Stimulated activated naive CD8-positive, alpha-beta T cell treated with anti-CD3 and anti-CD28 coated beads, Interleukin-15, Interleukin-2, amounts not matched to agents 100 ng/mL and 50 ng/mL, for 24 hours (primary cell): ENCODE results near the gene VSTM2A.

ENCODE experiments used
- H3K27ac Mint-ChIP-seq: one replicate; pipeline ENCODE4 v1.8.0; 2021; ENCODE audit warnings: mild to moderate bottlenecking, mixed read lengths
- H3K27me3 Mint-ChIP-seq: one replicate; pipeline ENCODE4 v1.8.0; 2021; ENCODE audit warnings: mixed read lengths
- H3K36me3 Mint-ChIP-seq: one replicate; pipeline ENCODE4 v1.8.0; 2021; ENCODE audit warnings: low read depth, mixed read lengths
- H3K4me1 Mint-ChIP-seq: one replicate; pipeline ENCODE4 v1.8.0; 2021; ENCODE audit warnings: low read depth, mixed read lengths
- H3K4me3 Mint-ChIP-seq: one replicate; pipeline ENCODE4 v1.8.0; 2021; ENCODE audit warnings: mild to moderate bottlenecking, mixed read lengths
- H3K9me3 Mint-ChIP-seq: one replicate; pipeline ENCODE4 v1.8.0; 2021; ENCODE audit warnings: mixed read lengths

Gene VSTM2A

DNA sequence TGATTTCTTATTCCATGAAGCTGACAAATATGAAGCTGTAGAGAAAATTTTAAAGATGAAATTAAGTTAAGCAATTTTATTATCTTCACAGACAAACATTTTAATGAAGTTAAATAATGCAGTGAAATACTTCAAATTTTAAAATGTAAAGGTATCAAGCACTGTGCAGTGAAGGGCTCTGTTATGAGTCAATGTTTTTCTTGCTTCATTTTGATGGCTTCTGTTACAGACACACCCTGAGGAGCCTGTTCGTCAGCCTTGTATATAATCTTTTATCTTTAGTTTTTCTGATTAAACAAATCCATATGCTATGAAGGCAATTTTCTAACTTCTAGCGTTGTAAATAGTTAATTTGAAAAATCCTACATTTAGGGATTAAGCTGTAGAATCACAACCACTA, 18.5 kb downstream of the VSTM2A start:
- no peaks in the 10 kb centered on the region for H3K9me3 Mint-ChIP-seq
- no peak overlapping the region for H3K27ac Mint-ChIP-seq
- H3K36me3 Mint-ChIP-seq = no peaks in the 10 kb centered on the region
- H3K27me3 Mint-ChIP-seq = no peaks in the 10 kb centered on the region
- H3K4me3 Mint-ChIP-seq = no peak overlapping the region
- no peaks in the 10 kb centered on the region for H3K4me1 Mint-ChIP-seq

DNA sequence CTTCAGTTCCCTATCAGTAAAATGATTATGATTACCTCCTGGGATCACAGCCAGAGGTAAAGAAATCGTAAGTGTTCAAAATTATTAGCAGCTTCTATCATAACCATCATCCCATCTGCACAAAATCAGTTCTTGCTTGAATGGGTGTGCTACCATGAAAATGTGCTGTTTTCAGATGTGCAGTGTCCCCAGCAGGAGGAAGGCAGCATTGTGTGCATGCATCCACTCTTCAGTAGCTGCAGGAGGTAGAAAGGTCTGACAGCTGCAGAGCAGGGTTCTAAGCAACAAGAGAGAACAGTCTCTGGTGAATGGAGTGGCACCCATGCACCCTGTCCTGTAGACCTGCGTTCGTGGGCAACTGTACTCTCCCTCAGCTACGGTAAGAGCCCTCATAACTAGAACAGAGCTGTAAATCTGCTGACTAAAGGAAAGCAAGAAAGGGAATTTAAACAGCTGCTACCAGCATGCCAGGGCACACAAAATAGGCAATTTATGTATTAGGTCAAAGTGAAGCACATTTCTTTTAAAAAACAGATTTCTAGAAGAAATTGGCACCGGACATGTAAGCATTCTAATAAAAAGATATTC, 21.2 kb downstream of the VSTM2A start:
- H3K27ac Mint-ChIP-seq = no peak overlapping the region

DNA sequence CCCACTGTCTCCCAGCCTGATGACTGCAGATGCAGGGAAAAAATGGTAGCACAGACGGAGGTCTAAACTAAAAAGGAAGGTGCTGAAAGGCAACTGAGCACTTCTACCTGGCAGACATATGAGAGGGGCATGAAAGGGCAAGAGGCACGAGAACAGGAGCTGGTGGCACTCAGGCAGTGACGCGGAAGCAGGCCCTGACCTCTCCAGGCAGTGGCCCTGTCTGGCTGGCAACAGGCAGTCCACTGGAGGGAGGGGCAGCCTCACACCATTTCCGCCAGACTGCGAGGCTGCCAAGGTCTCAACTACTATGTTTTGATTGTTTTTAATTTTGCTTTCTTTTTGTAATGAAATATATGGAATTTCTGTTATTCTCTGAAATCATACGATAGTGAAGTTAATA, 23.3 kb downstream of the VSTM2A start:
- no peaks in the 10 kb centered on the region for H3K36me3 Mint-ChIP-seq
- H3K4me3 Mint-ChIP-seq = no peak overlapping the region
- H3K27ac Mint-ChIP-seq = no peak overlapping the region
- H3K4me1 Mint-ChIP-seq = no peaks in the 10 kb centered on the region
- peaks cover 5% of the 10 kb centered on the region for H3K9me3 Mint-ChIP-seq
- H3K27me3 Mint-ChIP-seq = no peaks in the 10 kb centered on the region

More for the DNA sequence above, 21.2 kb downstream of the VSTM2A start:
- H3K4me3 Mint-ChIP-seq = no peak overlapping the region
- H3K36me3 Mint-ChIP-seq = no peaks in the 10 kb centered on the region
- H3K9me3 Mint-ChIP-seq = peaks cover 5% of the 10 kb centered on the region
- H3K4me1 Mint-ChIP-seq = no peaks in the 10 kb centered on the region
- no peaks in the 10 kb centered on the region for H3K27me3 Mint-ChIP-seq

DNA sequence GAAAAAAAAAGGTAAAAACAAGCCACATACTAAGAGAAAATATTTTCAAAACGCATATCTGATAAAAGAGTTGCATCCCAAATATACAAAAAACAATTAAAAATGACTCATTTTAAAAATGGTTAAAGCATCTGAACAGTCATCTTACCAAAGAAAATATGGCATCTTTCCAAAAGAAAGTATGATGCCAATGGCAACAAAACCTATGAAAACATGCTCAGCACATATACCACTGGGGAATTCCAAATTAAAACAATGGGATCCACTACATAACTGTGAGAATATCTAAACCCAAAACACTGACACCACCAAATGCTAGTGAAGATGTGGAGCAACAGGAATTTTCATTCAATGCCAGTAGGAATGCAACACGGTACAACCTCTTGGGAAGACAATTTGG, 39.3 kb downstream of the VSTM2A start:
- H3K36me3 Mint-ChIP-seq = no peaks in the 10 kb centered on the region
- no peak overlapping the region for H3K4me3 Mint-ChIP-seq
- H3K9me3 Mint-ChIP-seq = peaks cover 11% of the 10 kb centered on the region
- H3K27me3 Mint-ChIP-seq = no peaks in the 10 kb centered on the region
- H3K27ac Mint-ChIP-seq = no peak overlapping the region
- no peaks in the 10 kb centered on the region for H3K4me1 Mint-ChIP-seq

DNA sequence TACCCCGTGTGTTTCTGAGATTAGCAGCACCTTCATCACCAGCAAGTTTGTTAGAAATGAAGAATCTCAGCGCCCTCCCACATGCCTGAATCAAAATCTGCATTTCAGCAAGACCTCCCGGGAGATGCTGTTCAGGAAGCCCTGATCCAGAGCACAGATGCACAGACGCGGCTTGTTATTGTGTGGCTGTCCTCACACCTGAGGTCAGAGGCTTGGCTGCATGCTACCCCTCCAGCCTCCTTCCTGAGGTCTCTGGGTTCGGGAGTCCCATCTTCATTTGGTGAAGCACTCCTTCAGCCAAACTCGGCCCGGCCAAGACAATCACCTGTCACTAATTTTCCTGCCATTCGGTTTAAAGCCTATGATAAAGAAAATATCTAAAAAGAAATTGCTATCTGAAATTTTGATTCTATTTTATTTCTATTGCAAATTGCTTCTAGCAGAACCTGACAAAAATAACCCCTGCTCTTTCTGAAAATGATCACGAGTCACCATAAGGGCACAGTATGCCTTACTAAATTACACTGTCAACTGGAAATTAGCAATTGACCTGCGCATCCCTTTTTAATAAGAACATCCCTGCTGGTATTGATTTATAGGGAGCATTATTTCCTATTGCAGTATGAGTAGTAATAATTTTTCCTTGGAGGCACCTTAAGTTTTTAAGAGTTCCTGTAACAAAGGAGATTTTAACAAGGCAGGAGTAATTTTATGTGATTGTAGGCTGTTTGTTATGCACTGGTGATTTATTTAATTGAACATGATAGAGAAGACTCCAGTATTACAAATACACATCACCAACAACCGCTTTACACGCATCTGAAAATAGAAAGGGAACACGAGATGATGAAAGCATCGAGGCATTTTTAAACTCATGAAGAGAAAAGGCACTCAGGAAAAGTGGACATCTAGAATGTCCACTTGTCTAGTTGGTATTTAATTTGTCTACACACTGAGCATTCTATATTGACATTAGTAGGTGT, 49.5 kb downstream of the VSTM2A start:
- H3K36me3 Mint-ChIP-seq = no peaks in the 10 kb centered on the region
- H3K4me1 Mint-ChIP-seq = no peaks in the 10 kb centered on the region
- peaks cover 16% of the 10 kb centered on the region for H3K9me3 Mint-ChIP-seq
- no peak overlapping the region for H3K27ac Mint-ChIP-seq
- H3K4me3 Mint-ChIP-seq = no peak overlapping the region
- H3K27me3 Mint-ChIP-seq = no peaks in the 10 kb centered on the region

DNA sequence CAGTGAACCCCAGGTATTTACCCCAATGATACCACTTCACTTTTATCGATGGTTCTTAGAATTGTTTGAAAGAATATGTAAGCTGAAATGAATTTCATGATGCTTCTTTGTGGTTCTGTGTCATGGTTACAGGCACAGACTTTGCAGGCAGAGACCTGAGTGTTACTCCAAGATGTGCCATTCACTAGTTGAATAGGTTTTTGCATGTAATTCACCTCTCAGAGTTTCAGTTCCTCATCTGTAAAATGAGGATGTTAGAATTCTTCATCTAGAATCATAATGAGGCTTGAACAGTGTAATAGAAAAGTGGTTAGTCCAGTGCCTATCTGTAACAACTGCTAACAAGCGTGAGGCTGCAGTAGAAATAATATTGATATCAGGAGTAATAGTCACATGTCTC, 54.6 kb downstream of the VSTM2A start:
- no peaks in the 10 kb centered on the region for H3K36me3 Mint-ChIP-seq
- no peak overlapping the region for H3K27ac Mint-ChIP-seq
- H3K4me1 Mint-ChIP-seq = no peaks in the 10 kb centered on the region
- H3K27me3 Mint-ChIP-seq = no peaks in the 10 kb centered on the region
- peaks cover 21% of the 10 kb centered on the region for H3K9me3 Mint-ChIP-seq
- H3K4me3 Mint-ChIP-seq = no peak overlapping the region

DNA sequence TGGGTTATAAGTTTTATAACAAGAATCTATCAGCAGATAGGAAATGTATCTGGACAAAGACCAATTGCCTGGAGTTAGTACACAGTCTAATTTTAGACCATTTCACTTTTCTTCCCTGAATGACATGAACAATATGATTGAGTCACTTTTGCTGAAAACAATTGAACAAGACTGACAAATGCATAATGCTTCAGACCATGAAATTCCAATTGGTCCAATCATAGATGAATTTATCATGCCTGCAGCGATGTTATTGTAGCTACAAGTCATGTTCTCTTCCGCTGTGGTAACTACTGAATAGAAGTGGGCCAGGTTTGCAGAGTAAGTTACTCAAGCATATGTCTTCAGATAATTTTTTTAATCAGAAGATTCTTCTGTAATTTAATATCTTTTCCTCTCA, 73.4 kb downstream of the VSTM2A start:
- Mint-ChIP-seq H3K36me3 (no peaks in the 10 kb centered on the region), H3K27me3 (no peaks in the 10 kb centered on the region), H3K4me3 (no peak overlapping the region), H3K27ac (no peak overlapping the region), H3K4me1 (no peaks in the 10 kb centered on the region), H3K9me3 (peaks cover 4% of the 10 kb centered on the region)
